GM23338 (cell line): ENCODE data around the gene AKAP13. TPM values are rescaled to one million over a fixed set of nuclear protein-coding genes. Genes with fewer than 3 reads are reported as not detected.

Experiments used
- ATAC-seq: fragments of 200-7000 bp; cut with Tn5 transposase; 3 replicates; pipeline ENCODE4 v1.9.1; 2020
- DNase-seq: peaks from one replicate; pipeline ENCODE4 v3.0.0-alpha.2; 2015; ENCODE audit warnings: low spot score
- H2AFZ ChIP-seq: fragments of 200-600 bp; sonication (generic); 2 replicates; pipeline ENCODE4 v1.8.0; 2016; ENCODE audit warnings: antibody characterized with exemption, mild to moderate bottlenecking, moderate library complexity
- H3F3A ChIP-seq: fragments of 200-600 bp; sonication (generic); replicated peaks from 2 replicates; pipeline ENCODE4 v1.8.0; 2017; ENCODE audit warnings: antibody characterized with exemption, mixed run types, low read depth
- H3K27ac ChIP-seq: fragments of 200-600 bp; sonication (generic); 2 replicates; pipeline ENCODE4 v1.6.1; 2016; ENCODE audit warnings: low read depth
- H3K27me3 ChIP-seq: fragments of 200-600 bp; sonication (generic); 2 replicates; pipeline ENCODE4 v1.8.0; 2016; ENCODE audit warnings: mild to moderate bottlenecking, mixed run types, moderate library complexity; ENCODE audit not compliant: insufficient read depth
- H3K36me3 ChIP-seq: fragments of 200-600 bp; sonication (generic); 2 replicates; pipeline ENCODE4 v1.8.0; 2016; ENCODE audit warnings: mild to moderate bottlenecking; ENCODE audit not compliant: insufficient read depth
- H3K4me1 ChIP-seq: fragments of 200-600 bp; sonication (generic); 2 replicates; pipeline ENCODE4 v1.8.0; 2016; ENCODE audit warnings: mild to moderate bottlenecking, moderate library complexity; ENCODE audit not compliant: insufficient read depth
- H3K4me2 ChIP-seq: fragments of 200-600 bp; sonication (generic); 2 replicates; pipeline ENCODE4 v1.7.1; 2017; ENCODE audit warnings: mixed run types
- H3K4me3 ChIP-seq: fragments of 200-600 bp; sonication (generic); 2 replicates; pipeline ENCODE4 v1.6.1; 2016; ENCODE audit warnings: mixed run types
- H3K79me2 ChIP-seq: fragments of 200-600 bp; sonication (generic); replicated peaks from 2 replicates; pipeline ENCODE4 v1.8.0; 2017; ENCODE audit warnings: mild to moderate bottlenecking; ENCODE audit not compliant: insufficient read depth
- H3K9me2 ChIP-seq: fragments of 200-600 bp; sonication (generic); 2 replicates; pipeline ENCODE4 v1.8.0; 2017; ENCODE audit not compliant: insufficient read depth
- H4K20me1 ChIP-seq: fragments of 200-600 bp; sonication (generic); replicated peaks from 2 replicates; pipeline ENCODE4 v1.8.0; 2017; ENCODE audit warnings: mild to moderate bottlenecking; ENCODE audit not compliant: insufficient read depth
- H3K27ac Mint-ChIP-seq: 2 replicates; pipeline ENCODE4 v1.8.0; 2020; ENCODE audit warnings: inconsistent platforms, mild to moderate bottlenecking, moderate library complexity, mixed read lengths
- H3K27me3 Mint-ChIP-seq: 3 replicates; pipeline ENCODE4 v1.8.0; 2022; ENCODE audit warnings: low read depth, mild to moderate bottlenecking, moderate library complexity, mixed read lengths, inconsistent platforms; ENCODE audit not compliant: insufficient read depth, poor library complexity
- H3K36me3 Mint-ChIP-seq: 3 replicates; pipeline ENCODE4 v1.8.0; 2021; ENCODE audit warnings: low read depth, mild to moderate bottlenecking, inconsistent platforms, moderate library complexity, mixed read lengths
- H3K4me1 Mint-ChIP-seq: 3 replicates; pipeline ENCODE4 v1.8.0; 2020; ENCODE audit warnings: mild to moderate bottlenecking, inconsistent platforms, mixed read lengths
- H3K4me3 Mint-ChIP-seq: 3 replicates; pipeline ENCODE4 v1.8.0; 2021; ENCODE audit warnings: moderate library complexity, mild to moderate bottlenecking, inconsistent platforms, mixed read lengths
- H3K9me3 Mint-ChIP-seq: 3 replicates; pipeline ENCODE4 v1.8.0; 2020; ENCODE audit warnings: moderate library complexity, mild to moderate bottlenecking, inconsistent platforms, mixed read lengths
- CREB1 ChIP-seq: fragments of 250-450 bp; sonication (Bioruptor Pico); IDR thresholded peaks from 2 replicates; pipeline ENCODE4 v1.5.0; 2020; ENCODE audit warnings: low read depth, mild to moderate bottlenecking, moderate library complexity
- EZH2 ChIP-seq: fragments of 200-600 bp; sonication (generic); IDR thresholded peaks from one replicate; pipeline ENCODE4 v1.8.0; 2017; ENCODE audit warnings: antibody characterized with exemption, mild to moderate bottlenecking, low read depth; ENCODE audit not compliant: unreplicated experiment
- EZH2phosphoT487 ChIP-seq: fragments of 200-600 bp; sonication (generic); IDR thresholded peaks from one replicate; pipeline ENCODE4 v1.8.1; 2018; ENCODE audit warnings: antibody characterized with exemption; ENCODE audit not compliant: unreplicated experiment
- JUNB ChIP-seq: IDR thresholded peaks from one replicate; pipeline ENCODE4 v1.6.1; 2016; ENCODE audit warnings: antibody characterized with exemption; ENCODE audit not compliant: unreplicated experiment
- NANOG ChIP-seq: IDR thresholded peaks from 2 replicates; pipeline ENCODE4 v1.6.1; 2016; ENCODE audit warnings: antibody characterized with exemption, borderline replicate concordance
- POLR2AphosphoS5 ChIP-seq: IDR thresholded peaks from 2 replicates; pipeline ENCODE4 v1.6.1; 2016; ENCODE audit warnings: antibody characterized with exemption, low read depth
- REST ChIP-seq: IDR thresholded peaks from one replicate; pipeline ENCODE4 v1.6.1; 2018; ENCODE audit warnings: antibody characterized with exemption; ENCODE audit not compliant: unreplicated experiment
- STAT1 ChIP-seq: IDR thresholded peaks from one replicate; pipeline ENCODE4 v1.6.1; 2016; ENCODE audit warnings: antibody characterized with exemption; ENCODE audit not compliant: unreplicated experiment
- ZNF331 ChIP-seq: fragments of 250-450 bp; sonication (Bioruptor Pico); IDR thresholded peaks from 2 replicates; pipeline ENCODE4 v1.5.0; 2020; ENCODE audit warnings: low read depth, mild to moderate bottlenecking, moderate library complexity
- ZNF462 ChIP-seq: fragments of 250-450 bp; sonication (Bioruptor Pico); IDR thresholded peaks from 2 replicates; pipeline ENCODE4 v1.5.0; 2020; ENCODE audit warnings: mild to moderate bottlenecking, moderate library complexity
- polyA plus RNA-seq: library from polyadenylated mRNA; unstranded; fragments of >200 nt; fragmentation: Nextera tagmentation; extraction: Ambion mirVana; gene quantifications from 2 replicates; pipeline ENCODE4 v1.2.1, GENCODE V29; 2016
- total RNA-seq: library from RNA; depleted of rRNA; stranded (reverse); fragments of >200 nt; shearing (Covaris generic); gene quantifications from 2 replicates; pipeline ENCODE4 v1.2.3, GENCODE V29; 2014

AKAP13 gene
- total and polyA plus RNA-seq, 2 experiments from 2014 or later: 46.2 to 60.7 TPM

GRCh38 chr15:85758655-85758978 is 378.2 kb downstream of the AKAP13 start (continued):
- no peak for TF ChIP-seq REST

GRCh38 chr15:85759376-85759775 is 379.0 kb downstream of the AKAP13 start:
- no peaks in the 10 kb centered on the region for H3K4me1 ChIP-seq
- no peak overlapping the region for H3K4me3 Mint-ChIP-seq
- H3K27ac ChIP-seq: no peak overlapping the region
- TF ChIP-seq JUNB (no peak), EZH2 (no peak), POLR2AphosphoS5 (no peak), NANOG (no peak), ZNF331 (no peak), EZH2phosphoT487 (no peak), ZNF462 (CRISPR knock-in tag) (no peak), REST (no peak), STAT1 (no peak), CREB1 (CRISPR knock-in tag) (no peak)
- H3K9me2 ChIP-seq: no peaks in the 10 kb centered on the region
- H3K4me2 ChIP-seq: no peak overlapping the region
- H3K36me3 ChIP-seq: no peaks in the 10 kb centered on the region; the same call in 1 of the 2 replicates
- no peaks in the 10 kb centered on the region for H3F3A ChIP-seq
- peaks cover 28% of the 10 kb centered on the region for H3K36me3 Mint-ChIP-seq
- no peak overlapping the region for H2AFZ ChIP-seq
- no peaks in the 10 kb centered on the region for H3K27me3 ChIP-seq
- DNase-seq (no peak), ATAC-seq (no peak)
- H3K4me3 ChIP-seq: no peak overlapping the region
- H3K27me3 Mint-ChIP-seq: peaks cover 2% of the 10 kb centered on the region
- peaks cover 17% of the 10 kb centered on the region for H3K4me1 Mint-ChIP-seq
- H3K79me2 ChIP-seq: 0 out of 2 replicates have a peak, but pooled peaks cover 3% of the 10 kb centered on the region
- no peaks in the 10 kb centered on the region for H3K9me3 Mint-ChIP-seq
- H3K27ac Mint-ChIP-seq: no peak overlapping the region
- H4K20me1 ChIP-seq: no peaks in the 10 kb centered on the region
